CD4-positive, alpha-beta T cell treated with Interferon alpha-2 for 1 hour (primary cell): ENCODE data around the gene HMCN1.

ENCODE experiments used
- DNase-seq, 2 donors: peaks; one replicate each; pipeline ENCODE4 v3.0.0-alpha.2; 2020 to 2022

The HMCN1 gene

GRCh38 chr1:186212568-186213224 is 478.5 kb downstream of the HMCN1 start:
- peak; percentile 3 to 26 for DNase-seq

DNA sequence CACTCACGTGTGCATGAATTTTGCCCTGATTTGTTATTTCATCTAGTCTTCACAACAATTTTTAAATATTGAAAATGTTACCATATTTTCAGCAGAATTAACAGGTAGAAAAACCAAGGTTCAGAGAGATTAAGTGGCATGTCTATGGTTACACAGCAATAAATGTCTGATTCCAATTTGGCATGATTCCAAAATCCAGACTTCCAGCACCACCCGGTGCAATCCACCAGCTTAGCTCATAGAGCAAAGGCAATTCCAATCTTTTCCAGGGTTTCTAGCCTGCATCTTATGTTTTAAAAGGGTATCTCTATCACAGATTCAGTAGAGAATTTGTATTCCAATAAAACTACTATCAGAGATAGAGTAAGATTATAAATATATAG is 479.0 kb downstream of the HMCN1 start:
- DNase-seq, result no peak

DNA sequence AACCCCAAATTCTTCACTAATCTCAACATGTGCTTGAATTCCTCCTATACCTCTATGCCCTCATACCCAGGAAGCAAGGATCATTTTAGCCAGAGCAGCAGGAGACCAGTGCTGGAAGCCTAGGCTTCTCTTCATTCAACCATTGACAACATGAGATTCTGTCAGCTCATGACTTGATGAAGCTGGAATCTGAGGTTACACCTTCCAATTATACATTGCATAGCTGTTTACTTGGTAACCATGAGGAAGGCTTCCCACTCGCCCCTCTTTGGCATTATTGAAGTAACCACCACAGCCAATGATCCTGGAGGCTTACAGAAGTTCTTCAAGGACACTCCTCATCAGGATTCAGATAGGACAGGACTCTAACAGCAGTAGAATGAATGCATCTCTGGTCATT is 480.6 kb downstream of the HMCN1 start:
- no peak for DNase-seq

GRCh38 chr1:186215636-186216035 is 481.4 kb downstream of the HMCN1 start:
- DNase-seq, result no peak

GRCh38 chr1:186218654-186219352 is 484.6 kb downstream of the HMCN1 start:
- no peak for DNase-seq

GRCh38 chr1:186220067-186220466 is 485.9 kb downstream of the HMCN1 start:
- DNase-seq, result no peak

GRCh38 chr1:186220911-186221310 is 486.7 kb downstream of the HMCN1 start:
- no peak for DNase-seq

DNA sequence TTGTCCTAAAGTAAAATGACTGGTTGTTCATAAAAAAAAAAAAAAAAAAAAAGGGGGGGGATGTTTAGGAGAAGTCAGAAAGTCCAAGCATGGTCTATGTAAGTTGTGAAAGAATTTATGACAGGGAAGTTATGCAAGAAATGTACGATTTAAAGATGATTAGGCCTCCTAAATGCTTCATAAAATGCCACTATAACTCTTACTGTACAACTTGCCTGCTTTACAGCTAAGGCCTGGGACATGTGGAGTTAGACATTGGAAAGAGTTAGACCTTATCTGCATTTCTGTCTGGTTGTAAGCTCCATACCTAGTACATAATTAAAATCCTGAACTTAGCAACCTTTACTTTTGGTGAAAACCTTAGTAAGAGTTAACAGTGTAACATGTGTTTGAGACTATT is 490.9 kb downstream of the HMCN1 start:
- DNase-seq, result no peak

- no peak for DNase-seq
These were observed 494.6 kb downstream of the HMCN1 start for GRCh38 chr1:186228749-186229148.

DNA sequence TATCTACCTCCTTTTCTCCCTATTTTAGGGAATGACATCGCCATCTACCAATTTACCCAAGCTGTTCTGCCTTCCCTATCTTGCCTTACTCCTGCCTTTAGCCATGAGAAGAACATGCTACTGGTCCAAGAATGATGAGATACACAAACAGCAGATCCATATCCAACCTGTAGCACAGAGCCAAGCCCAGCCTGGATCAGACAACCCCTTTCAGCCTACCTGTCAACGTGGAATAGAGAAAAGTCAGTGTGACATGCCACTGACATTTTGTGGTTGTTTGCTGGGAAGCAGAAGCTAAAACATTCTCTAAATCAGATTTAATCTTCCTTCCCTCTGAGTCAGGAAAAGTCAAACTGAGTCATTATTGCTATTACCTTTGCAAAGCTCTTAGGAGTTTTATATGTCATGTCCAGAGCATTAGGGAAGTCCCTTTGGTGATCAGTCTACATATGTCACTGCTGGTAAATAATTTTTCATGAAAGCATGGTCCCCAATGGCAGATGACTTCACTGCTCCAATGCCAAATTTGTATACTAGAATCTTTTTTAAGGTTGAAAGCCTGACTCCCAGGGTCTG is 497.8 kb downstream of the HMCN1 start:
- DNase-seq, result no peak

- no peak for DNase-seq
These were observed 500.9 kb downstream of the HMCN1 start for GRCh38 chr1:186234976-186235686.

- no peak for DNase-seq
These were observed 501.5 kb downstream of the HMCN1 start for GRCh38 chr1:186235696-186236095.

GRCh38 chr1:186236921-186237320 is 502.7 kb downstream of the HMCN1 start:
- DNase-seq, result no peak

- DNase-seq, result no peak
These were observed 505.0 kb downstream of the HMCN1 start for GRCh38 chr1:186239171-186239570.

DNA sequence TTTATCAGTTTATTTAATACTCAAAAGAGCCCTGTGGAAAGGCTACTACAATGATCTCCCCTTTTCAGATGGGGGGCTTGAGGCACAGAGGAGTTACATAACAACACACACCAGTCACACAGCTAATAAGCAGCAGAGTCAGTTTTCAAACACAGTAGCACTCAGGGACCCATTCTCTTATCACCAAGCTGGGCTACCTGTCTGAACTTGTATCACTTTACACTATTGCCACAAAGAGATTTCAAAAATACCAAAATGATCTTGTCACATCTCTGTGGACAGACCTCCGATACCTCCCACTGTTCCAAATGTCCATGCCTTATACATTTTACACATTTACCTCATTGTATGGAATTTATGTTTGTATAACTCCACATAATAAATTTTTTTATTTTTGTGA is 506.2 kb downstream of the HMCN1 start:
- DNase-seq, result no peak
